Gastrocnemius medialis (tissue), 4 donors: ENCODE measurements around the gene ITPR1.

Experiments
- POLR2A ChIP-seq, 2 donors: fragments of 450-650 bp; IDR thresholded peaks; one replicate each; pipeline ENCODE4 v1.6.1; 2017; ENCODE audit warnings: antibody characterized with exemption in 2 of 2, mild to moderate bottlenecking in 2 of 2, moderate library complexity in 2 of 2
- TF ChIP-seq, protein P1 (sequence below), 5 experiments: fragments of 450-650 bp in 3 of 5; fragments of 200-600 bp in 2 of 5; sonication (generic) in 2 of 5; IDR thresholded peaks in 4 of 5; conservative IDR thresholded peaks in 1 of 5; 1 replicate in 4 of 5; 2 replicates in 1 of 5; pipeline ENCODE4 v1.5.1; 2016 to 2019; ENCODE audit warnings: antibody characterized with exemption in 5 of 5, mild to moderate bottlenecking in 3 of 5, moderate library complexity in 3 of 5

- TF ChIP-seq, protein P1, sequence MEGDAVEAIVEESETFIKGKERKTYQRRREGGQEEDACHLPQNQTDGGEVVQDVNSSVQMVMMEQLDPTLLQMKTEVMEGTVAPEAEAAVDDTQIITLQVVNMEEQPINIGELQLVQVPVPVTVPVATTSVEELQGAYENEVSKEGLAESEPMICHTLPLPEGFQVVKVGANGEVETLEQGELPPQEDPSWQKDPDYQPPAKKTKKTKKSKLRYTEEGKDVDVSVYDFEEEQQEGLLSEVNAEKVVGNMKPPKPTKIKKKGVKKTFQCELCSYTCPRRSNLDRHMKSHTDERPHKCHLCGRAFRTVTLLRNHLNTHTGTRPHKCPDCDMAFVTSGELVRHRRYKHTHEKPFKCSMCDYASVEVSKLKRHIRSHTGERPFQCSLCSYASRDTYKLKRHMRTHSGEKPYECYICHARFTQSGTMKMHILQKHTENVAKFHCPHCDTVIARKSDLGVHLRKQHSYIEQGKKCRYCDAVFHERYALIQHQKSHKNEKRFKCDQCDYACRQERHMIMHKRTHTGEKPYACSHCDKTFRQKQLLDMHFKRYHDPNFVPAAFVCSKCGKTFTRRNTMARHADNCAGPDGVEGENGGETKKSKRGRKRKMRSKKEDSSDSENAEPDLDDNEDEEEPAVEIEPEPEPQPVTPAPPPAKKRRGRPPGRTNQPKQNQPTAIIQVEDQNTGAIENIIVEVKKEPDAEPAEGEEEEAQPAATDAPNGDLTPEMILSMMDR (IDR thresholded peaks at IDR 0.05 in 4 of 5, conservative IDR thresholded peaks at IDR 0.05 in 1 of 5) = no peak
- no peak for TF ChIP-seq POLR2A (IDR thresholded peaks at IDR 0.05)
Measured at GRCh38 chr3:4627651-4628375, 134.7 kb downstream of the ITPR1 start.
